Measurements from ENCODE around the gene C16orf87. TPM values are rescaled to one million over a fixed set of nuclear protein-coding genes. Genes with fewer than 3 reads are reported as not detected.
"Not testable (repeated sequence)": the region's sequence is repeated elsewhere in the genome, so short reads cannot be mapped to it uniquely, and the experiment has no call there.

The C16orf87 gene
- total RNA-seq, 4 donors from 2014 or later, result 4.9 to 12.6 (median 6.8) TPM

DNA sequence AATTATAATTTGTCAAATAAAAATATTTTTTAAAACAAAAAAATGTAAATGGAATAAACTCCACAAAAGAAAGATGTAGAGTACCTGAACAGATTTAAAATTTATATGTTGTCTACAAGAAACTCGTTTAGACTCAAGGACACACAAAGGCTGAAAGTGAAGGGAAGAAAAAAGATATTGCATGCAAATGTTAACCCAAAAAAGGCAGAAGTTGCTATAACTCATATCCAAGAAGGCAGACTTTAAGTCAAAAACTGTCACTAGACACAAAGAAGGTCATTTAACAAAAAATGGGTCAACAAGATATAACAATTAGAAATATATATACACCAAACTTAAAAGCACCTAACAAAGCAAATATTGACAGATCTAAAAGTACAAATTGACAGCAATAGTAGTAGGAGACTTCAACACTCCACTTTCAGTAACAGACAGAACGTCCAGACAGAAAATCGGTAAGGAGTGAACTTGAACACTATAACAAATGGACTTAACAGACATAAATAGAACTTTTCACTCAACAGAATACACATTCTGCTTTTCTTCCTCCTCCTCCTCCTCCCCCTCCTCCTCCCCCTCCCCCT, 42.0 kb downstream of the C16orf87 start:
- 79% methylated on average over 3 of the region's 3 CpGs for WGBS
- Histone ChIP-seq H3K36me3 (no peaks in the 10 kb centered on the region), H3K9me3 (peaks cover 4% of the 10 kb centered on the region), H3K27ac (no peak overlapping the region), H3K4me1 (peaks cover 6% of the 10 kb centered on the region), H3K27me3 (no peaks in the 10 kb centered on the region), H3K4me3 (no peak overlapping the region)
- no peak for TF ChIP-seq POLR2AphosphoS5 (IDR thresholded peaks at IDR 0.05)
- no peak for DNase-seq (ENCODE audit: low spot score in 2 of 2)

DNA sequence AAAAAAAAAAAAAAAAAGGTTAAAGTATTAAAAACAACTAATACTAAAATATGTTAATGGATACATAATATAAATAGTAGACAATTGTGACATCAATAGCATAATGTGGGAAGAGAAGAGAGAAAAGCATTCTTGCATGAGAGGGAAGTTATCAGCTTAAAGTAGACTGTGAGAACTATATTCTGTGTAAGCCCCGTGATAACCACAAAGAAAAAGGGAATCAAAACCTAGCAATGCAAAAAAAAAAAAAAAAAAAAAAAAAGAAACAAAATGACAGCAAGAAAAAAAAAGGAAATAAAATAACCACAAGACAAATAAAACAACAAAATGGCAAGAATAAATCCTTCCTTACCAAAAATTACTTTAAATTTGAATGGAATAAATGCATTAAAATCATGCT, 43.1 kb downstream of the C16orf87 start:
- TF ChIP-seq EP300 (IDR thresholded peaks at IDR 0.05), result no peak
- no peak for TF ChIP-seq CTCF (IDR thresholded peaks at IDR 0.05)
- no peak for TF ChIP-seq POLR2AphosphoS5 (IDR thresholded peaks at IDR 0.05)
- TF ChIP-seq POLR2A (IDR thresholded peaks at IDR 0.05), result no peak
- Histone ChIP-seq H3K4me1 (peaks cover 6% of the 10 kb centered on the region), H3K36me3 (no peaks in the 10 kb centered on the region), H3K27me3 (no peaks in the 10 kb centered on the region), H3K4me3 (no peak overlapping the region), H3K27ac (no peak overlapping the region), H3K9me3 (no peaks in the 10 kb centered on the region)
- DNase-seq (ENCODE audit: low spot score in 2 of 2), result no peak
- 72% methylated on average over 1 of the region's 1 CpG for WGBS

GRCh38 chr16:46785076-46785845, 45.7 kb downstream of the C16orf87 start:
- WGBS, result 44% methylated on average over 3 of the region's 3 CpGs
- Histone ChIP-seq H3K27ac (no peak overlapping the region), H3K4me3 (no peak overlapping the region), H3K36me3 (no peaks in the 10 kb centered on the region), H3K4me1 (peaks cover 3% of the 10 kb centered on the region), H3K27me3 (no peaks in the 10 kb centered on the region), H3K9me3 (no peaks in the 10 kb centered on the region)
- no peak for DNase-seq (ENCODE audit: low spot score in 2 of 2)
- no peak for TF ChIP-seq POLR2AphosphoS5 (IDR thresholded peaks at IDR 0.05)
- TF ChIP-seq CTCF (IDR thresholded peaks at IDR 0.05), result no peak
- TF ChIP-seq EP300 (IDR thresholded peaks at IDR 0.05), result no peak

- DNase-seq (ENCODE audit: low spot score in 2 of 2); H3K27ac ChIP-seq; H3K36me3 ChIP-seq; H3K9me3 ChIP-seq; H3K4me3 ChIP-seq; H3K27me3 ChIP-seq; H3K4me1 ChIP-seq: not testable (repeated sequence)
- WGBS, result 74% methylated on average over 2 of the region's 2 CpGs
Observed at GRCh38 chr16:46784569-46784968, 46.4 kb downstream of the C16orf87 start.

DNA sequence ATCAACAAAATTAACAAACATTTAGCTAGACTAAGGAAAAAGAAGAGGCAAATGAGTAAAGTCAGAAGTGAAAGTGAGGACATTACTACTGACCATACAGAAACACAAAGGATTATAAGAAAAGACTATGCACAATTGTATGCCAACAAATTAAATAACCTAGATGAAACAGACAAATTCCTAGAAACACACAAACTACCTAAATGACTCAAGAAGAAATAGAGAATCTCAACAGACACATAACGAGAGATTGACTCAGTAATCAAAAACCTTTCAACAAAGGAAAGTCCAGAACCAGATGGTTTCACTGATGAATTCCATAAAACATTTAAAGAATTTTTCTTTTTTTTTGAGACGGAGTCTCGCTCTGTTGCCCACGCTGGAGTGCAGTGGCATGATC, 47.2 kb downstream of the C16orf87 start:
- Histone ChIP-seq H3K4me1 (no peaks in the 10 kb centered on the region), H3K27me3 (no peaks in the 10 kb centered on the region), H3K9me3 (no peaks in the 10 kb centered on the region), H3K27ac (no peak overlapping the region), H3K36me3 (no peaks in the 10 kb centered on the region), H3K4me3 (no peak overlapping the region)
- no peak for DNase-seq (ENCODE audit: low spot score in 2 of 2)
- 74% methylated on average over 4 of the region's 4 CpGs for WGBS
- TF ChIP-seq POLR2A (IDR thresholded peaks at IDR 0.05) (no peak), CTCF (IDR thresholded peaks at IDR 0.05) (no peak), POLR2AphosphoS5 (IDR thresholded peaks at IDR 0.05) (no peak), EP300 (IDR thresholded peaks at IDR 0.05) (no peak)

- no peak for DNase-seq (ENCODE audit: low spot score in 2 of 2)
- Histone ChIP-seq H3K9me3 (no peaks in the 10 kb centered on the region), H3K4me3 (no peak overlapping the region), H3K4me1 (no peaks in the 10 kb centered on the region), H3K27me3 (no peaks in the 10 kb centered on the region), H3K27ac (no peak overlapping the region), H3K36me3 (no peaks in the 10 kb centered on the region)
- 83% methylated on average over 2 of the region's 2 CpGs for WGBS
- TF ChIP-seq POLR2A (IDR thresholded peaks at IDR 0.05), result no peak
Observed at GRCh38 chr16:46782320-46782719, 48.7 kb downstream of the C16orf87 start.
